HG02678 (cell line): Measurements from ENCODE around the gene TMEM163.
A peak's percentile ranks its signal among the peaks of the same experiment; 100 is the strongest.
"Not testable (repeated sequence)": the region's sequence is repeated elsewhere in the genome, so short reads cannot be mapped to it uniquely, and the experiment has no call there.

Experiments
- ATAC-seq: cut with Tn5 transposase; IDR thresholded peaks from one replicate; pipeline ENCODE4 v1.9.1; 2021; ENCODE audit warnings: mild to moderate bottlenecking, moderate library complexity; ENCODE audit not compliant: unreplicated experiment

The TMEM163 gene

DNA sequence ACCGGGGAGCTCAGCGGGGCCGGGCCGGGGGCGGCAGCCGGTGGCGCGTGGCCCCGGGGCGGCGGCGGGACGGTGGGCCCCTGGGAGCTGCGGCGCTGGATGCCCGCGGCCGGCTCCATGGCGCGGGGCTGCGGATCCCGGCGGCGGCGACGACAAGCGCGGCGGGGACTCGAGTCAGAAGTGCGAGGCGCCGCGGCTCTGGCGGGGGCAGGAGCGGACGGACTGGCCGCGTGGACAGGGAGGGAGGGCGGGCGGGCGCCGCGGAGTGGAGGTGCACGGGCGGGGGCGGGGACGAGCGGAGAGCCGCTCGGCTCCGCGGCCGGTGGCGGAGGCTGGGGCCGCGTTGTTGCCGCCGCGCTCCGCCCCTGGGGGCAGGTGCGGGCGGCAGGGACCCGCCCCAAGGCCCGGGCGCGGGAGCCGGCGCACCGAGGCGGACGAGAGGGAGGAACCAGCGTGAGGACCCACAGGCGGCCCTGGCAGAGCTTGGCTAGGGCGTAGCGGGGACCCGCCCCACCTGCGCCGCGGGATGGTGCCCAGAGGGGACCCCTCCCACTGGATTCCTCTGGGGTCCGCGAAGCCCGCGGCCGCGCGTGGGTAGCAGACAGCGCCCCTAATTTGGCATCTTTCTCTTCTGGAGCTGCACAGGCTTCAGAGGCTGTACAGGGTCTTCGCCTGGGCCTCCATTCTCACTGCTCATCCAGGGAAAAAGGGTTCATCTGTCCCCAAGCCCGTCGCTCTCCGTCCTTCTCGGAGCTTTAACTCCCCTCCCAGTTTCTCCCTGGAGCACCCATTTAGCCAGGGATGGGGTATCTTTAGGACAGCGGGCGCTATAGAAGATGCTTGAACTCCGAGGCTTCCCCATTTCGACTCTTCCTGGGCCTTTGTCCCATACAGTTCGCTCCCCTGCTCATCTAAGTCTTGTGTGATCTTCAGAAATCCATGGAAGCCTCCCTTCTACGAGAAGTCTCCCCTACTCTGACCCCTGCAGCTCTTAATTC lies at the start of gene TMEM163:
Gene TMEM163 (minus strand): TSS at position 184 of the 998 bp plus-strand sequence.
- peak; percentile 54 for ATAC-seq

DNA sequence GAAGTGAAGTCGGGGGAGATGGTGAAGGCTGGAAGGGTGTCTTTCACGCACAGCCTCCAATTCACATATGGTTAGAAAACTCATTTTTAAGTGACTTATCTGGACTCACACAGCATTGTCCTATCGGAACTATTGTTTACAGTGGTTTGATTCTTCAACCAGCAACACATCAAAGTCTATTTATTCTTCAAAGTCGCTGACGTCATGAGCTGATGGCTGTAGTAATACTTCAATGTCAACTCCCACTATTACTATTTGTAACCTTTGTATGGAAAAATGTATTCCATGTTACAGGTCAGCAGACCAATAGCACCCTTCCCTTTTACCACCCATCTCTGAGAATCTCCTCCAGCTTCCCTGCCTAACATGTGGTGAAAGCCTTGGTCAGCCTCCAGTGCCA lies 47.8 kb upstream of the TMEM163 start:
- ATAC-seq: no peak

DNA sequence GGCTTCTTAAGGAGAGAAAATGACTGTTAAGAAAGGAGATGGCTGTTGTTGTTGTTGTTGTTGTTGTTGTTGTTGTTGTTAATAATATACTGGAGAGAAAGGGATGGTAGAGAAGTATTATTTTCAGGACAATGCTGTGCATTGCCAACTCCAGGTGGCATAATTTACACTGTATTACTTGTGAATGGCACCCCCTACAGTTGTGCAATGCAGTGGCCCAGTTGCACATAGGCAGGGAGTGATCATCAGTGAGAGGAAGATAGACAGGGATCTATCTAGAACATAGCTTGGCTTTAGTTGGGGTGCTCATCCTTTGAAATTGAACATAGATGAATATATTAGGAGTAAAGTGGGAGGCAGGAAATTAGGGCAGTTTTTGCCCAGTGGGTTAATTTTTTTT lies 47.2 kb upstream of the TMEM163 start:
- ATAC-seq: no peak

DNA sequence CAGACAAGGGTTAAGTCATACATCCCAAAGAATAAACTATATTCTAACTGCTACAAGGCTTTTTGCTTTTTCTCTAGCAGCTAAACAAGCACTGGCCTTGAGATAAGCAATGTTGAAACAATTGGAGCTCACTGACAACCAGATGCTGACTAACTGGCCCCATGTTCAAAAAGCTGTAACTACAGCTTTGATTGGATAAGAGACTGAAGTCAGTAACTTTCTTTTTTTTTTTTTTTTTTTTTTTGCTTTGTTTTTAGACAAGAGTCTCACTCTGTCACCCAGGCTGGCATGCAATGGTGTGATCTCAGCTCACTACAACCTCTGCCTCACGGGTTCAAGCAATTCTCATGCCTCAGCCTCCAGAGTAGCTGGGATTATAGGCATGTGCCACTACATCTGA lies 45.4 kb upstream of the TMEM163 start:
- ATAC-seq: no peak

DNA sequence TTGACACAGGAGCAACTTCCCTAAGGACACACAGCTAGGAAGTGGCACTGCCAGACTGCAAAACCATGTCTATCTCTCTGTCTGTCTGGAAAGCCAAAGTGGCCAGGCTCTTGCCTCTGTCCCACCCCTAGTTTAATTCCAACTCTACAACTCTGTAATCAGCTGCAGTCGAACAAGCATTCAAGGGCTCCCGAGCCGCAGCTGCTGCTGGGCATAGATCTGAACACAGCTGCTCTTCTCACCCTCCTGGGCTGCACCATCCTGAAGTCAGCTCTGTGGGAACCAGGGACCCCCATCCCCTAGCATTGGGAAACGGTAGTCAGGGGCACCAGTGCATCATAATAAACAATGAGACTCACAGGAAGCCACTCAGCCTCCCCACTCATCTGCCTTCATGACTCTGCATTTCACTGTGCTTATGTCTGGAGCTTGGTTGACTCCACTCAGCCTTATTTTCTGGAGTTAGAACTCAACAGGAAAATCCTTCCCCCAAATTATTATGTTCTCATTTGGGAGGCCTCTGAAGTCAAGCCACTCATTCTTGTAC lies 44.4 kb upstream of the TMEM163 start:
- no peak for ATAC-seq

DNA sequence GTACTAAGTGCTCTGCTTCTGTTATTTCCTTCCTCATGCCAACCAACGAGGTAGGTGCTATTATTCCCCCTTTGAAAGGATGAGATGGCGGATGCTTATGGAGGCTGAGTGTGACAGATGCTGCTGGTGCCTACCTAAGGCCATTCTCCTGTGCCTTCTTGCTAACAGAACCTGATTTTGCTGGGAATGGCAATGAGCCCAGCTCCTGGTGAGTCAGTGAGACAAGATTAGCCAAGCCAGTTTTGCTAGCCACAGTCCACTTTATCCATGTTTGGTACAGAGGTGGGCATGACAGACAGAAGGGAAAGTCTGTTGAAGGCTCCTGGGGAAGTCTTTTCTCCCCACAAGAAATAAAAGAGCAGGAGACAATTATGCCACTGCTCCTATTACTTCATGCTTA lies 43.7 kb upstream of the TMEM163 start:
- ATAC-seq: no peak

DNA sequence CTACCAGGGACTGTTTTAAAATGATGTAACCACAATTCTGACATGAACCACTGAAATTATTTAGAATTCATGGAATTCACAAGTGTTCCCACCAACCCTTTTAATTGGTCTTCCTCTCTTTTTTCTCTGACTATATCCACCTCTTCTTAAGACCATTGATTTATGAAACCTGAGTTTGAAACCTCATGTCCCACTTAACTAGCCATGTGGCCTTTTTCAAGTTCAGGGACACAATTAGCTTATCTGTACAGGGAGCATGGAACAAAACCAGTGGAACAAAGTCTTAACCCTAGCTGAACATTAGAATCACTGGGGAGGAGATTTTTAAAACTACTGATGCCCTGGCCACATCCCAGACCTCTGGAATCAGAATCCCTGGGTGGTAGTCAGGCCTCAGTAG lies 41.6 kb upstream of the TMEM163 start:
- ATAC-seq: no peak

DNA sequence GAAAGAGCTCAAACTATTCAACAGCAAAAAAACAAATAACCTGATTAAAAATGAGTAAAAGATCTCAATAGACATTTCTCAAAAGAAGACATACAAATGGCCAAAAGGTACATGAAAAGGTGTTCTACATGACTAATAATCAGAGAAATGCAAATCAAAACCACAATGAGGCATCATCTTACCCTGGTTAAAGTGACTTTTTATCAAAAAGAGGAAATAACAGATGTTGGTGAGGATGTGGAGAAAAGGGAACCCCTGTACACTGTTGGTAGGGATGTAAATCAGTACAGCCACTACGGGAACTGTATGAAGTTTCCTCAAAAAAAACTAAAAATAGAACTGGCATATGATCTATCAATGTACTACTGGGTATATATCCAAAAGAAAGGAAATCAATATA lies 39.8 kb upstream of the TMEM163 start:
- peak; percentile 89 for ATAC-seq

DNA sequence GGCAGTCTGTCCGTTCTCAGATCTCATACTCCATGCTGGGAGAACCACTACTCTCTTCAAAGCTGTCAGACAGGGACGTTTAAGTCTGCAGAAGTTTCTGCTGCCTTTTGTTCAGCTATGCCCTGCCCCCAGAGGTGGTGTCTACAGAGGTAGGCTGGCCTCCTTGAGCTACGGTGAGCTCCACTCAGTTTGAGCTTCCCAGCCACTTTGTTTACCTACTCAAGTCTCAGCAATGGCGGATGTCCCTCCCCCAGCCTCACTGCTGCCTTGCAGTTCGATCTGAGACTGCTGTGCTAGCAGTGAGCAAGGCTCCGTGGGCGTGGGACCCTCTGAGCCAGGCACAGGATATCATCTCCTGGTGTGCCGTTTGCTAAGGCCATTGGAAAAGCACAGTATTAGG lies 33.2 kb upstream of the TMEM163 start:
- not testable (repeated sequence) for ATAC-seq

DNA sequence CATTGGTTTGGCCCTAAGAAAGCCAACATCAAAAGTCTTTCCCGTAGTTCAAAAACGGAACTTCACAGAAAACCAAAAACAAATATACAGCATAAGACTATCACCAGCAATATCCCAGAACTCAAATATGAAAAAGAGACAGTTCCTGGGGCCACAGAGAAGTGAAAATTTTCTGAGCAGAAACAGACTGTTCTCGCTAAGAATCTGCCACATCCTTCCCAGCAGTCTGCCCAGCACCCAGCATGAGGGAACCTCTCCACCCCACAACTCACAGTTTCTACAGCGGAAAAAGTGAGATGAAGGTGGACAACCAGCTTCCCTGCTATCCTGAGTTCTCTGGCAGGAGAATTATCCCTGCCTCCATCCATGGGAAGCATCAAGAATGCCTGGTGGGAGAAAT lies 26.7 kb upstream of the TMEM163 start:
- ATAC-seq: no peak

DNA sequence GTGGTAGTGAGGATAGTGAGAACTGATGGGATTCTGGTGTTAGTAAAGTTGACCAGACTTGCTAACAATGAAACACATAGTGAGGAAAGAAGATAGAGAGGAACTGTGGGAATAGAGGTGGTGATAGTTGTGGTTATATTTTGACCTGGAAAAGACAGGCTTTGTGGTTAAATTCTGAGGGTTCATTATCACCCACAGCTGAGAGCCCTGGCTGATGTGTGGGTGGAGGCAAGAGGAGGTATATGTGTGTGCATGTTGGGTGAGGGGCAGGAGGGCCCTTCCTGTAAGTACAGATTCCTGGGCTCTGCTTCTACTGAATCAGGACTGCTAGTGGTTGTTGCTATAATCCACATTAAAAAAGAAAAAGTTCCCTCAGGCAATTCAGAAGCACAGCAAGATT lies 26.2 kb upstream of the TMEM163 start:
- no peak for ATAC-seq

DNA sequence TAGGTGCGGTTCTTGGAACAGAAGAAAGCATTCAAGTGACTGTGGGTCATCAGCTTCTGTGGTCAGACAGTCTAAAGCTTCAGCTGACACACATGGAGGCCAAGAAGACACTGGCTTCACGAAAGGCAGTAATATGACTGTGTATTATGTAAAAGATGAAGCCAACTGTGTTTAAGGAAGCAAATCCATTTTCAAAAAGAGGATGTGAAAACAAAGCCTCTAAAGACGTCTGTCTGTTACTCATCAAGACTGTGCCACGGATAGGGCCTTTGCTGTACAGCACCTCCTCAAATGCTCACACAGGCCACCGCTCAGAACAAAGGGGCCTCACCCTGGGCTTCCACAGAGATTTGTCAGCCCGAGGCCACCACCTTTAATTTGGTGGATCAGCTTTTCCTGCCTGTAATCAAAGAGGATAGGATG lies 21.1 kb upstream of the TMEM163 start:
- ATAC-seq: peak; percentile 93

DNA sequence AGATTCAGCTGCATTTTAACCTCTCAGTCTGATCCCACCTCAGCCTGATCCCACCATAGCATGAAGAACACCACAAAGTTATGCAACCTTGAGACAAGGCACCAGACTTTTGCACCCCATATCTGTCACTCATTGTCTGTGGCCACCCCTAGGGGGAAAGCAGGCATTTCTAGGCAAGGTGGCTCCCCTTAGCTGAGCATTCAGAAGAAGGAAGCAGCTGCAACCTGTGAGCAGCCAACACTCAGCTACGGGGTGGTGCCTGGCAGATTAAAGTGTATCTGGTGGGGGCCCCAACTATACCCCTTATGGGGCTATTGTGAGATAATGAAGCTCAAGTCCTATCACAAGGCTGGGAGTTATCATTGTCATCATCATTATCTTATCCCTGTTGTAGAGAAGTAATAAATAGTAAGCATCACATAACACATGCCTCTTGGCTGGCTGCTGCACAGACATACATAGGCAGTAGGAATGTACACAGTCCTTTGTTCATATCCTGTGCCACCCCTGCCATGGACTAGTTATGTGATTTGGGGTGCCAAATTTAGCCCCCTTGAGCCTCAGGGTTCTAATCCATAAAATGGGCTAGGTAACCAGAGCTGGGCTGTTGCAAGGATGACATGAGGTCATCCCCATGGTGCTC lies 20.6 kb upstream of the TMEM163 start:
- ATAC-seq: no peak

DNA sequence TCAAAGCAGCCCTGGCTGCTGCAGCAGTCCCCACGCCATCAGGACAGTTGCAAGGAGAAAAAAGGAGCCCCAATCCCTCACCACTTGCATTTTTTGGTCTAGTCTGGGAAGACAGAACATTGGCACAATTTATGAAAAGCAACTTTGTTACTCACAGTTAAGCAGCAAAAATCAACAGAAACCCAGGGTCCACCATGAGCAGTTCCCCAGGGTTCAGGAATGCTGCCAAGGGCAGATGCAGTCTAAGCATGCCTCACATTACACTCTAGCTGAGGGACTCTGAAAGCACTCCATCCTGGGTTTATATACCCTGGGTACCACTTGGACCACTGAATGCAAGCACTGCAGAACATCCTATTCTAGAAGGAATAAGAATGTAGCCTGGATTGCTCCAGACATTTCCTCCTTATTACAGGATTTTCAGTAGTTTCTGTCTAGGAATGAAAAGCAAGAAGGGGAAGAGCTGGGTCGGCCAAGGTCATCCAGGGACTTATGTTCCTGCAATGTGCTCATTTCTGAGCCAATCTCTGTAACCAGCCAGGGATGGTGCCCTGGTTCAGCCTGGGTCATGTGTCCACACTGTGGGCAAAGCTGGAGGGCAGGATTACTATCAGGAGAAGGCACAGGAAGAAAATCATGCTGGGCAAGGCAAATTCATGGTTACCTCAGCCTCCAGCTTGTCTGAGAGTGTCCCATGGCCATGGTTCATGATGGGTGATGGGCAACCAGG lies 19.5 kb upstream of the TMEM163 start:
- no peak for ATAC-seq

DNA sequence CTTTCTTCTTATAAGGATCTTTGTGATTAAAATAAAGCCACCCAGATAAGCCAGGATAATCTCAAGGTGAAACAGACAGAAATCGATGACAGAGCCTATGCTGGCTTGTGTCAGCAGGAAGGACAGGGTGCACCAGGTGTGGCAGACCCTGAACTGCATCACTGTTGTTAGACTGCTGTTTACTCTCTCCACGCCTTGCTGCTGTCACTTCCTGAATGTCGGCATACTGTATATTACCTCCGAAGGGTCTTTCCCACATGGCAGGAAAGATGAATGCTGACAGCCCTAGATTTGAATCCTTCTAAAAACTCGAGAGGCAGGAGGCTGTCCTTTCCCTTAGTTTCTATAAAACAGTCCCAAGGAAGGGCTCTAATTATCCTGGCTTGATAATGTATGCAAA lies 18.9 kb upstream of the TMEM163 start:
- ATAC-seq: no peak

DNA sequence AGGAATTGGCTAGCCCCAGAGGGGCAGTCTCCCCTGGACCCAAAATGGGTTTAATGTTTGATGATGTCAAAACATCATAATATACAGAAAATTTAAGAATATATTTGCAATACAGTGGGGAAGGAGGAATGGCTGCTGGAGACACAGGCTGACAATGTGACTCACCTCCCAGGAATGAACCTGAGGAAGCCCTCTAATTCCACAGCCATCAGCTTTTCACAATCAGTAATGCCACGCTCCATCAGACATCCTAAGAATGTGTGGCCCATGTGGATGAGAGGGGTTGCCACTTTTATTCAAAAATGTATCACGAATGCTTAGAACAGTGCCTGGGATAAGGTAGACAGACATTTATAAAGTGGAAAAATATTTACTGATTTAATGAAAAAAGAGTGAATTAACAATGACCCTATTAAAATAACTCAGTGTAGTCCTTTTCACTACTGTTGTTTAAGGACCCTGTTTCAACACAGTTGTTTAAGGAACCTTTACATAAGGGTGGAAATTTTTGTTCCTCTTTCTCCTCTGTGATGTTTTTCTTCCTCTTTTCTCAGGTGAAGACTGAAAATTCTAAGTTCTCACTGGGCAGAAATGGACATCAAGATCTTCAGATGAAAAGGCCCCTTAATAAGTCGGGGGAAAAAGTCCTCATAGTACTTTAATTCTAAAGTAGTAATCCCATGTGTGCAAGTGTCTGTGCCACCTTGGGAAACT lies 17.5 kb upstream of the TMEM163 start:
- no peak for ATAC-seq

DNA sequence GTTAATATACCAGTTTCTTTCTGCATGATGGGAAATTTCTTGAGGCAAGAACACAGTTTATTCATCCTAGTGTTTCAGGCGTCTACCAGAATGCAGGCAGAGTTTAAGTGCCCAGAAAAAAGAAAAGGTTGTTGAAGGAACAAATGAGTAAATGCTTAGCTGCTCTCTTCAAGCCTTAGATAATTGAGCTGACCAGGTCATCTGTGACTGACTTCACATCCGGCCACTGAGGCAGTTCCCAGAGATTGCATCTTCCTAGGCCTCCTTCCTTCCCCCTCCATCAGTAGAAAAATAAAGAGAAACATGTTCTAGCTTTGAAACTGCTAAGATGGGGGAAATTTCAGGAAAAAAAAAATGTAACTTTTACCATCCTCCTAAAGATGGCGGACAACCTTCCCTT lies 9.4 kb upstream of the TMEM163 start:
- ATAC-seq: no peak

DNA sequence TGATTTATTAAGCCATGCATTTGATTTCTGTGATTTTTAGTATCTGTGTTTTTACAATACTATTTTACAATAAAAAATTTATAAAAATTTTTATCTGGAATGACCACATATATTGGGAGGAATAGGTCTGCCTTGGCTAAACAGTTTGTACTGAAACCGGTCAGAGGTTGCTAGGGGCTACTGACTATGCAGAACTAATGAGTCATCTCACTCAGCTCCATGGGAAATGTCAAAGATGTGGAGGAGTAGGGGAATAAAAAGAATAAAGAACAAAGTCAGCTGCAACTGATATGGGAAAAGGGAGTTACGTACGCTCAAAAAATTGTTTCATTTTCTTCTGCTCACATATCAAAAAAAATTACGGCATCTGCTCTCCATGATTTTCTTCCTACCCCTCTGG lies 8.6 kb upstream of the TMEM163 start:
- ATAC-seq: no peak

DNA sequence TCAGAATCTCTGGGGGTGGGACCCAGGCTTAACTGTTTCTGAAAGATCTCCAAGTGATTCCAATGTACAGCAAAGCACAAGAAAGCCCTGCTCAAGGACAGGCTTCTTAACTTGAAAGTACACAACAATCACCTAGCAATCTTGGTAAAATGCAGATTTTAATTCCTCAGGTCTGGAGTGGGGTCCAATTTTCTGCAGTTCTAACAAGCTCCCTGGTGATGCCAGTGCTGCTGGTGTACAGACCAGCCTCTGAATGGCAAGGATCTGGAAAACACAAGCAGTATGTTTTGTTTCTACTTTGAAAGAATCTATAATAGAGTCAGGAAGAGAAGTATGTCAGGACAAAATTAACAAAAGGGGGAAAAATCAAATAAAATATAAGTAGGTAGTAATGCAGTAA lies 7.8 kb upstream of the TMEM163 start:
- no peak for ATAC-seq

DNA sequence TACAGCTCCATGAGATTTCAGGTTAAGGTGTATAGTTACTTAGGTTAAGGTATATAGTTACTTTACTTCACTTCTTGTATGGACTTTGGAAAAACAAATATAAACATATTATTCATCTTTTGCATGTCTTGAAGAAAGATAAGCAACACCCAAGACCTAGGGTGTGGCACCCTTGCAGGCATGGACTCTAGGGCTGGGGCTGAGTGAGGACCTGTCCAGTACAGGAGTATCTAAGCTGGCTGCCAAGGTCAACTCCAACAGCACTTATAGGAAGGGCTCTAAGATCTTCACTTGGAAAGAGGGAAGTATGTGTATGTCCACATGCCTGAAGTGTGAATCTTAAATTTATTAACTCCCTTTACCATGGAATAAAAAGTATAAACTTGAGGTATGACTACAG lies 7.1 kb upstream of the TMEM163 start:
- no peak for ATAC-seq

DNA sequence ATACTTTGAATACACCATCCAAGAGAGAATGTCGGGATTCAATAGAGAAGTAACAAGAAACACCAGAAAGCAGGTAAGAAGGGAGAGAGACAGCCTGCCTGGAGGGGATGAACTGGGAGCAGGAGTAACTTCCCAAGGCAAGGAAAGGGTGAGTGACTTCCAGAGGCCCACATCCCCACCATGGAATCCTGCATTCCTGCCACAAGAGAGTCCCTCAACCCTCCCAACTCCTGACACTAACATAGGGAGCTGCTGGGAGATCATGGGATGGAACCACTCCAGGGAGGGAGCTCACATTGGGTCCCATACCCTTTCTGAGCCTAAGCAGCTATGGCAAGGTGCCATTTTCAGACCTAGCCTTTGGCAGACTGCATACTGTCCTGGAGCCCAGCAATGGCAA lies 5.5 kb upstream of the TMEM163 start:
- no peak for ATAC-seq
